ENCODE results near the gene TXNDC17. TPM values are rescaled to one million over a fixed set of nuclear protein-coding genes. Genes with fewer than 3 reads are reported as not detected.

Gene TXNDC17
- total and polyA plus RNA-seq, 2 of the 8 experiments (the other 6 are each of a cell fraction or from before 2014, with no cell fraction given): 182 to 410 TPM

DNA sequence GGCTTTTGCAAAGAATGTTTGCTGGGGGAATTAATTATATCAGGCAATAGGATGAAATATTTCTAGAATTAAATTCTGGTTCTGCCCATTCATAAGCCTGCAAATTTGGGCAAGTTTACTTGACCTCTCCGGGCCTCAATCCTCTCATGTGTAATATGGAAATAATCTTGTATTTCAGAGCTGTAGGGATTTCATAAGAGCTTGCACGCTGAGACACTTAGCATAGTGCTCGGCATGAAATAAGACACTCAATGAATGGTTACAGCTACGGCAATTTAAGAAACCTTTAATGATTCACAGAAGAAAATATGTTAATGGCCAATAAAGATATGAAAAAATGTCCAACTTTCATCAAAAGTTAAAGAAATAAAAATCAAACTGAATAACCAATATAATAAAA is 43.9 kb upstream of the TXNDC17 start (continued):
- TF ChIP-seq PHF8 (conservative IDR thresholded peaks at IDR 0.05; ENCODE audit: low read depth, low read length) (no peak), KDM4A (IDR thresholded peaks at IDR 0.05; ENCODE audit: low read depth, low read length, severe bottlenecking) (no peak)
